GM19239 (cell line): ENCODE data around the gene IRX2.

Source experiments
- DNase-seq: peaks from one replicate; pipeline ENCODE4 v3.0.0; 2011; ENCODE audit warnings: low spot score; ENCODE audit not compliant: insufficient read length
- FAIRE-seq: peaks from 2 replicates; lab custom pipeline; 2011; peaks lifted over from hg19 to GRCh38; lab: Jason Lieb, UNC

The IRX2 gene

GRCh38 chr5:2756211-2757152 lies 5.0 kb upstream of the IRX2 start:
- no peak for FAIRE-seq

GRCh38 chr5:2755681-2756171 lies 4.2 kb upstream of the IRX2 start:
- DNase-seq, result no peak
- no peak for FAIRE-seq

More at GRCh38 chr5:2756211-2757152, 5.0 kb upstream of the IRX2 start:
- no peak for DNase-seq

DNA sequence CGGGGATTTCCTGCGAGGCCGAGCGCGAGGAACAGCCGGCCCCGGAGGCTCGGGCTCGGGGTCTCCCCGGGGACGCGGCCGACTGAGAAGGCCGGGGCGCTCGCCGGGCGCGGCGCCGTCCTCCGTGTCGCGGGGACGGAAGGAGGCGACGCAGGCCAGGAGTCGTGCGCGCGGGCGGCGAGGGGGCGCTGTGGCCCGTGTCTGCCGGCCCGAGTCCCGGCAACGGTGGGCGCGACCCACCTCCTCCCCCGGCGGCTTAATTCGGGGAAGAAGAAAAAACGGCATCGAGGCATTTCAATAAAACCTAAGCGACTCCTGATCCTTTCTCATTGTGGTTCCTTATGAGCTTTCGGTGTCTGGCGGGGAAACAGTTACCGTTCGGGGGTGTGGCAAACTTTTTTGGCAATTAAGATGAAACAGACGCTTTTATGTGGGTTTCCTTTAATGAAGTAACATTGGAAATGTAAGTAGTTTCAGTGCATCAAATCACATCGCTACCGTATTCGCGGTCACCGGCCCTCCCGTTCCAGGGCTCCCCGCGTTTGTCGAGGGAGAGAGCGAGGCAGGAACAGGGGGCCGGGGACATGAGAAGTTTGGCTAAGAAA lies 3.7 kb upstream of the IRX2 start:
- DNase-seq (no peak), FAIRE-seq (no peak)

DNA sequence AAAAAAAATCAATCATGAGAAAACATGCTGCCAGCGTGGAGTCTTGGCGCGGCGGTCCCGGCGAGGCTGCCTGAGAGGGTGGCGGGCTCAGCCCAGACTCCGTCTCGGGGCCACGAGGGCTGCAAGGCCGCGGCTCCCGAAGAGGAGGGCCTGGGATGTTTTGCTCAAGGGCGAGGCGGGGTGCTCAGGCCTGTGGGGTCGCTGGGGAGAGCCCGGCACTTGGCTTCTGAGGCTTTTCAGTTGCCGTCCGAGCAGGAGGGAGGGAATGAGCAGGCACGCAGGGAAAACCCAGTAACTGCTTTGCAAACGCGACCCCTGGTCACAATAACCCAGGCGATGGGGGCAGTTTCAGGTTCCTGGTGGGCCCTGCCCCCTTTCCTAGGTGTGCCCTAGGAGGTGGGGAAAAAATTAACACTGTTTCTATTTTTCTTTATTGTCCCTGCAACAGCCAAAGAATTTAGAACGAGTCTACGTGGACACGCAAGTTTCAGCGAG lies 3.2 kb upstream of the IRX2 start:
- FAIRE-seq (no peak), DNase-seq (no peak)

- DNase-seq, result no peak
- no peak for FAIRE-seq
Observed at GRCh38 chr5:2753452-2754420, 2.3 kb upstream of the IRX2 start.

DNA sequence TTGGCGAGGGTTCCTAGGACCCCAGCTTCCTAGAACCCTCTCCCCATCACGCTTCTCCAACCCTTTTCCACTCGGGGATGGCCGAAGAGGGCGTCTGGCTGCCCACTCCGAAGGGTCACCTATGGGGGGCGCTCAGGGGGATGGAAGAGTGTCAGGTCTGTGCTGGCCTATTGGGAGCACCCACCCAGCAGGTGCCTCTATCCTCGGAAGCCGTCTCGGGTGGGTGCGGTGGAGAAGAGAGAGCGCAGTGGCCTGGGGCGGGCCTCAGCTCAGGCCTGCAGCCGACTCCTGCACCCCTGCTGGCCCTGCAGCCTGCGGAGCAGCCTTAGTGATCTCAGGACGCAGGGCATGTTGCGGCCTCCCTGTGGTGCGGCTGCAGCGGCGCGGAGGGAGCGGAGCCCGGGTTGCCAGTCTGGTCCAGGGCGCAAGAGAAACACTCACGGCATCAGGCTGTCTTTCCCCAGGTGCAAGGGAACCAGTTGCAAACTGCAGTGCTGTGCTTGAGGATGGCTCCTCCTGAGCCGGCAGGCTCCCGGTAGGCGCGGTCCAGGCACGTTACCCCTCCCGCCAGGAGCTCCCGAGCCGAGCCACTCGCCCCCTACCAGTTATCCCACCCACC lies 1.5 kb upstream of the IRX2 start:
- no peak for DNase-seq

GRCh38 chr5:2752059-2752820 lies 763 bp upstream of the IRX2 start:
- FAIRE-seq (no peak), DNase-seq (no peak)

More for the DNA sequence above, 1.5 kb upstream of the IRX2 start:
- no peak for FAIRE-seq

DNA sequence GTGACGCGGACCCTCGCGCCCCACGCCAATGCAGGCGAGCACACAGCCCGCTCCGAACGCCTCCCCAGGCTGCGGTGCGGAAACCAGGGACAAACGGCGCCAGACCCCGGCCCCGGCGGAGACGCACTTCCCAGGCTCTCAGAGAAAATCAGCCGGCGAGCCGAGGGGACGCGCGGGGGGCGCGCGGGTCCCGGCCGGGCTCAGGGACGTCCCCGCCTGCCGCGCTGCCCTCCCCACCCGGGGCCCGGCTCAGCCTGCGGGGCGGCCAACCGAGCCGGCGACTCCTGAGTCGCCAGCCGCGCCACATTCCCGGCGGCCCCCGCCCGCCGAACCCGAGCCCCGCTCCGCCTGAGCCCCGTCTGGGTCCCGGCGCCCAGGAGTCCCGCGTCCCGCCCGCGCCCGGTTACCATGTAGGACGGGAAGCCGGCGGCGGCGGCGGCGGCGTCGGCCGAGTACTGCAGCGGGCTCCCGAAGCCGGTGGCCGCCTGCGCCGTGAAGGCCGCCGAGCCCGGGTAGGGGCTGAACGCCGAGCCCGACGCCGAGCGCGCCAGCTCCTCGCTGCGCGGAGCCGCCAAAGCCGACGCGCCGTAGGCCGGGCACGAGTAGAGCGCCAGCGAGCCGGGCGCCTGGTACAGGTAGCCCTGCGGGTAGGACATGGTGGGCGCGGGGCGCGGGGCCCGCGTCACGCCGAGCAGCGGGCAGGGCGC lies 566 bp downstream of the IRX2 start:
- no peak for FAIRE-seq

GRCh38 chr5:2750026-2750757 lies 1.3 kb downstream of the IRX2 start:
- DNase-seq (no peak), FAIRE-seq (no peak)

More for the DNA sequence above, 566 bp downstream of the IRX2 start:
- DNase-seq, result no peak

DNA sequence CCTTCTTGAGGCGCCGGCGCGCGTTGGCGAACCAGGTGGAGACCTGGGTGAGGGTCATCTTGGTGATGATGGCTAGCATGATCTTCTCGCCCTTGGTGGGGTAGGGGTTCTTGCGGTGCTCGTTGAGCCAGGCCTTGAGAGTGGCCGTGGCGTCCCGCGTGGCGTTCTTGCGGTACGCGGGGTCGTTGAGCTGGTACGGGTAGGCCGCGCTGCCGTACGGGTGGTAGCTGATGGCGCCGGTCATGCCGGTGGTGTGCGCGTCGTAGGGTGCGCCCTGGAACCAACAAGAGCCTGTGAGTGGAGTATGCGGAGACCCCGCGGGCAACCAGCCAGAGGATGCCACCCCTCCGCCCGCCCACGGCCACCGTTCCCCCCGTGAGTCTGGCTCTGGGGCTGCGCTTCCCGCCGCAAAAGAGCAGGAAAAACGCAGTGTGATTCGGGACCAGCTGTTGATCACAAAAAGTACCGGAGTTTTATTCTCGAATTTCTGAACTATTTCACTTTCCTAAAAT lies 1.9 kb downstream of the IRX2 start:
- FAIRE-seq, result no peak
- no peak for DNase-seq

- FAIRE-seq, result no peak
Observed at GRCh38 chr5:2748861-2749513, 2.5 kb downstream of the IRX2 start.

GRCh38 chr5:2748179-2748860 lies 3.2 kb downstream of the IRX2 start:
- FAIRE-seq, result no peak
- no peak for DNase-seq

More at GRCh38 chr5:2748861-2749513, 2.5 kb downstream of the IRX2 start:
- DNase-seq, result no peak

DNA sequence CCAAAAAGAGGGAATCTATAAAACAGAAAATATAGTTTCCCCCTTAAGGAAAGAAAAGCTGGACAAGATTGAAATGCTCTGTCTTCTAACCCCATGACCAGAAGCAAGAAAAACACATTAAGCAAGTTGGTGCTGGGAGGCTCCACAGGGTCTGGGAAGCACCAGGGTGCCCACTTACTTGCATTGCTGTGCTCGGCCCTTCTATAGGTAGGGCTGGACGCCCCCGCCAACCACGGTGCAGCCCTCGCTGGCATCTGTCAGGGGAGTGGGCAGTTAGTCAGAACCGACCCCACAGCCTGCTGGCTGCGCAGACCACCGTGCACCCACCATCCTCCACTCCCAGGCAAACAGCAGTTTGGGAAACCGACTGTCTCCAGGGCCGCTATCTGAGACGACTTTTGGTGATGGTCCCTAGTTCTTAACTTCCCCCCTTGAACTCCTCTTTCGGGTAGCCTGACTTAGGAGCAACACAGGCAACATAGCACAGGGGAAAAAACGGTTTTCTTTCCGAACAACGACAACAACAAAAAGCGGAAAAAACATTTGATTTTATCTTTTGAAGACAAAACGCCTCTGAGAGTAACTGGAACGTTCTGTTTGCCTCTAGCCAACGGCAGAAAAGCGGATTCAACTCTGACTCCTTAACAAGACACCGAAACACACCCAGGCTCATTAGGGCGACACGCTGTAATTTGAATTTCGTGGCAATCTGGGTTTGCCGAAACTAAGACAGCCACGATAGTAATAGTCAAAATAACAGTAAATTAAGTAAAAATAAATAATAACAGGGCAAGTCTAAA lies 3.9 kb downstream of the IRX2 start:
- FAIRE-seq, result no peak
- no peak for DNase-seq

- FAIRE-seq, result no peak
- DNase-seq, result no peak
Observed at GRCh38 chr5:2746561-2747032, 4.9 kb downstream of the IRX2 start.

DNA sequence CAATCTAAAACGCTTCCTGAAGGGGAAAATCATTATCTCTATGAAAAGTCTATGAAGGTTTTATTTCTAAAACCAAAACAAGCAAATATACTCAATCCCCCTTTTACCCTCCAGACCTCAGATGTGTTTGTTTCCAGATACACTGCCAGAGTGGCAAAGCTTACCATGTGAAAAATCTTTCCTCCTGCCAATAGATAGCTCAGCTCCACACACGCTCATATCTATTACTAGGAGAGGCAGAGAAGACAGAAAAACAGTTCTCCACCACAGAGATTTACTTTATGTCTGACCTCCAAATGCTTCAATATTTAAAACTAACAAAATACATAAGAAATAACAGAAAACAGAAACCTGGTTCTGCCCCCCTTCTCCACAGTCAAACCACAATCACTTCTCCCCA lies 7.0 kb downstream of the IRX2 start:
- FAIRE-seq, result no peak
- DNase-seq, result no peak
